SK-N-SH (cell line): ENCODE results near the gene SRGAP3.

Experiments used
- CTCF ChIP-seq: fragments of 200-600 bp; sonication (generic); IDR thresholded peaks from 2 replicates; pipeline ENCODE4 v1.6.1; 2017; ENCODE audit warnings: antibody characterized with exemption, mild to moderate bottlenecking, moderate library complexity
- NRF1 ChIP-seq: IDR thresholded peaks from 2 replicates; pipeline ENCODE4 v1.6.1; 2012; ENCODE audit warnings: low read depth, mild to moderate bottlenecking, low read length
- POLR2AphosphoS5 ChIP-seq: IDR thresholded peaks from 2 replicates; pipeline ENCODE4 v1.6.1; 2012; ENCODE audit warnings: low read depth, low read length
- ZBTB33 ChIP-seq: IDR thresholded peaks from 2 replicates; pipeline ENCODE4 v1.4.0; 2012; ENCODE audit warnings: low read depth, borderline replicate concordance
- TF ChIP-seq, protein P1 (sequence below): fragments of 150-350 bp; IDR thresholded peaks from 2 replicates; pipeline ENCODE4 v1.6.1; 2017; ENCODE audit warnings: antibody characterized with exemption, low read length, low read depth, borderline replicate concordance

DNA sequence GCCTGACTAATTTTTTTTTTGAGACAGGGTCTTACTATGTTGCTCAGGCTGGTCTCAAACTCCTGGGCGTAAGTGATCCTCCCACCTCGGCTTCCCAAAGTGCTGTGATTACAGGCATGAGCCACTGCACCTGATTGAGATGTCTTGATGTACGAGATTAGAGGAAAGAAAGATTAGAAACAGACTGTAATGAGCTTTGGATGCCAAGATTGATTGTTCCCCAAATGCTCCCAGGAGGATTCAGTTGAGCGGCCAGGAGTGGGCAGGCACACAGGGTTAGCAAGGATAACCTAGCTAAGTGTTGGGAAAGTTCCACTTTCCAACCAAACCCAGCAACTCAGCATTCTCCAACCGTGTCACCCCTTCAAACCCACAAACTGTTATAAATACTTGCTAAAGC, 63.7 kb downstream of the SRGAP3 start:
- TF ChIP-seq NRF1 (no peak), POLR2AphosphoS5 (no peak), CTCF (no peak), ZBTB33 (no peak)
- TF ChIP-seq, protein P1, sequence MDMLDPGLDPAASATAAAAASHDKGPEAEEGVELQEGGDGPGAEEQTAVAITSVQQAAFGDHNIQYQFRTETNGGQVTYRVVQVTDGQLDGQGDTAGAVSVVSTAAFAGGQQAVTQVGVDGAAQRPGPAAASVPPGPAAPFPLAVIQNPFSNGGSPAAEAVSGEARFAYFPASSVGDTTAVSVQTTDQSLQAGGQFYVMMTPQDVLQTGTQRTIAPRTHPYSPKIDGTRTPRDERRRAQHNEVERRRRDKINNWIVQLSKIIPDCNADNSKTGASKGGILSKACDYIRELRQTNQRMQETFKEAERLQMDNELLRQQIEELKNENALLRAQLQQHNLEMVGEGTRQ, result no peak
